Prostate gland (tissue), 2 donors: ENCODE results near the gene NEK7. TPM values are rescaled to one million over a fixed set of nuclear protein-coding genes. Genes with fewer than 3 reads are reported as not detected.

Experiments used
- DNase-seq: peaks from one replicate; pipeline ENCODE4 v3.0.0-alpha.2; 2019; ENCODE audit warnings: low spot score
- H3K27ac ChIP-seq, 2 donors: fragments of 200-600 bp; sonication (generic); 2 replicates each; pipeline ENCODE4 v1.5.1; 2017 to 2019
- H3K27me3 ChIP-seq: fragments of 200-600 bp; sonication (generic); replicated peaks from 2 replicates; pipeline ENCODE4 v1.5.1; 2019; ENCODE audit not compliant: insufficient read depth
- H3K36me3 ChIP-seq, 2 donors: fragments of 200-600 bp; sonication (generic); 1 replicate in 1 of 2; 2 replicates in 1 of 2; pipeline versions ENCODE4 v1.5.1 to v1.8.1; 2017 to 2019
- H3K4me1 ChIP-seq: fragments of 200-600 bp; sonication (generic); replicated peaks from 2 replicates; pipeline ENCODE4 v1.5.1; 2019
- H3K4me3 ChIP-seq, 2 donors: fragments of 200-600 bp; sonication (generic); 2 replicates each; pipeline ENCODE4 v1.5.1; 2017 to 2019
- H3K9me3 ChIP-seq: fragments of 200-600 bp; sonication (generic); 2 replicates; pipeline ENCODE4 v1.5.1; 2017
- CTCF ChIP-seq, 4 experiments: fragments of 200-600 bp in 2 of 4; fragments of 450-650 bp in 2 of 4; sonication (generic) in 2 of 4; IDR thresholded peaks; 1 replicate in 3 of 4; 2 replicates in 1 of 4; pipeline ENCODE4 v1.5.1; 2016 to 2019; ENCODE audit warnings: antibody characterized with exemption in 4 of 4, mild to moderate bottlenecking in 2 of 4, moderate library complexity in 2 of 4
- POLR2A ChIP-seq: fragments of 450-650 bp; IDR thresholded peaks from one replicate; pipeline ENCODE4 v1.6.1; 2016; ENCODE audit warnings: antibody characterized with exemption, mild to moderate bottlenecking
- POLR2AphosphoS5 ChIP-seq: sonication (generic); formaldehyde crosslinking; IDR thresholded peaks from one replicate; pipeline ENCODE4 v1.6.1; 2017; ENCODE audit warnings: antibody characterized with exemption
- WGBS: methylation state at CpG from one replicate; pipeline ENCODE4 v1.1.5; 2018; 5-methylcytosine and 5-hydroxymethylcytosine counted together
- intact Hi-C: fragments of 100-400 bp; cut with DNase I; formaldehyde crosslinking; loops from one replicate; pipeline ENCODE4 v1.14.2; 2022
- total RNA-seq, 2 donors: library from RNA; depleted of rRNA; stranded (reverse); fragments of >200 nt; gene quantifications; one replicate each; pipeline ENCODE4 v1.1.0, GENCODE V29; 2016

Gene NEK7
- total RNA-seq, 2 donors from 2014 or later, result 53.3 to 70.9 TPM

GRCh38 chr1:198244772-198245171 is 88.0 kb downstream of the NEK7 start:
- intact Hi-C loops, result no loop called here
- Histone ChIP-seq H3K9me3 (no peaks in the 10 kb centered on the region), H3K36me3 (no peaks in the 10 kb centered on the region), H3K4me1 (no peaks in the 10 kb centered on the region), H3K27ac (no peak overlapping the region), H3K27me3 (no peaks in the 10 kb centered on the region), H3K4me3 (no peak overlapping the region)
- no peak for TF ChIP-seq POLR2A
- no peak for TF ChIP-seq CTCF (IDR thresholded peaks at IDR 0.05)
- no peak for TF ChIP-seq POLR2AphosphoS5
- DNase-seq, result no peak

- Histone ChIP-seq H3K4me3 (no peak overlapping the region), H3K36me3 (no peaks in the 10 kb centered on the region), H3K27ac (no peak overlapping the region), H3K9me3 (no peaks in the 10 kb centered on the region), H3K27me3 (no peaks in the 10 kb centered on the region), H3K4me1 (no peaks in the 10 kb centered on the region)
- TF ChIP-seq POLR2A (no peak), CTCF (IDR thresholded peaks at IDR 0.05) (no peak), POLR2AphosphoS5 (no peak)
- 94% methylated on average over 2 of the region's 2 CpGs for WGBS
- intact Hi-C loops, result no loop called here
- no peak for DNase-seq
Measured at GRCh38 chr1:198245379-198245778, 88.6 kb downstream of the NEK7 start.

GRCh38 chr1:198246337-198246736 is 89.5 kb downstream of the NEK7 start:
- TF ChIP-seq CTCF (IDR thresholded peaks at IDR 0.05), result no peak
- TF ChIP-seq POLR2A, result no peak
- TF ChIP-seq POLR2AphosphoS5, result no peak

GRCh38 chr1:198253259-198253658 is 96.5 kb downstream of the NEK7 start:
- intact Hi-C loops, result no loop called here
- H3K27ac ChIP-seq, result no peak overlapping the region

More at GRCh38 chr1:198246337-198246736, 89.5 kb downstream of the NEK7 start:
- Histone ChIP-seq H3K9me3 (no peaks in the 10 kb centered on the region), H3K27ac (no peak overlapping the region), H3K4me1 (no peaks in the 10 kb centered on the region), H3K27me3 (no peaks in the 10 kb centered on the region), H3K4me3 (no peak overlapping the region), H3K36me3 (no peaks in the 10 kb centered on the region)
- intact Hi-C loops, result no loop called here
- no peak for DNase-seq
- 98% methylated on average over 7 of the region's 7 CpGs for WGBS

More at GRCh38 chr1:198253259-198253658, 96.5 kb downstream of the NEK7 start:
- Histone ChIP-seq H3K4me1 (no peaks in the 10 kb centered on the region), H3K27me3 (no peaks in the 10 kb centered on the region), H3K36me3 (no peaks in the 10 kb centered on the region), H3K9me3 (no peaks in the 10 kb centered on the region), H3K4me3 (no peak overlapping the region)
- WGBS, result 73% methylated on average over 4 of the region's 4 CpGs
- TF ChIP-seq CTCF (IDR thresholded peaks at IDR 0.05) (no peak), POLR2A (no peak), POLR2AphosphoS5 (no peak)
- no peak for DNase-seq
